Chondrocyte (in vitro differentiated cells): ENCODE results near the gene JARID2. TPM values are rescaled to one million over a fixed set of nuclear protein-coding genes. Genes with fewer than 3 reads are reported as not detected.

Source experiments
- DNase-seq: peaks from one replicate; pipeline ENCODE4 v3.0.0; 2021; ENCODE audit warnings: mixed read lengths, low spot score
- H3K27ac Mint-ChIP-seq: one replicate; pipeline ENCODE4 v1.8.0; 2021; ENCODE audit warnings: mild to moderate bottlenecking, moderate library complexity, mixed read lengths; ENCODE audit not compliant: unreplicated experiment
- H3K27me3 Mint-ChIP-seq: 2 replicates; pipeline ENCODE4 v1.8.0; 2021; ENCODE audit warnings: low read depth, mixed read lengths
- H3K36me3 Mint-ChIP-seq: 2 replicates; pipeline ENCODE4 v1.8.0; 2021; ENCODE audit warnings: low read depth, mixed read lengths
- H3K4me1 Mint-ChIP-seq: 2 replicates; pipeline ENCODE4 v1.8.0; 2021; ENCODE audit warnings: low read depth, mild to moderate bottlenecking, mixed read lengths
- H3K4me3 Mint-ChIP-seq: one replicate; pipeline ENCODE4 v1.8.0; 2021; ENCODE audit warnings: mild to moderate bottlenecking, moderate library complexity, mixed read lengths; ENCODE audit not compliant: unreplicated experiment
- H3K9me3 Mint-ChIP-seq: 2 replicates; pipeline ENCODE4 v1.8.0; 2021; ENCODE audit warnings: low read depth, mixed read lengths
- total RNA-seq: library from RNA; stranded (reverse); gene quantifications from 3 replicates; pipeline ENCODE4 v1.2.1, GENCODE V29; 2021
- TF ChIP-seq, protein P1 (sequence below): fragments of 200-600 bp; sonication (generic); IDR thresholded peaks from 2 replicates; pipeline ENCODE4 v1.5.0; 2021; ENCODE audit warnings: antibody characterized with exemption, mild to moderate bottlenecking, moderate library complexity

The JARID2 gene
- total RNA-seq, 1 donor from 2014 or later: 9.9 TPM

DNA sequence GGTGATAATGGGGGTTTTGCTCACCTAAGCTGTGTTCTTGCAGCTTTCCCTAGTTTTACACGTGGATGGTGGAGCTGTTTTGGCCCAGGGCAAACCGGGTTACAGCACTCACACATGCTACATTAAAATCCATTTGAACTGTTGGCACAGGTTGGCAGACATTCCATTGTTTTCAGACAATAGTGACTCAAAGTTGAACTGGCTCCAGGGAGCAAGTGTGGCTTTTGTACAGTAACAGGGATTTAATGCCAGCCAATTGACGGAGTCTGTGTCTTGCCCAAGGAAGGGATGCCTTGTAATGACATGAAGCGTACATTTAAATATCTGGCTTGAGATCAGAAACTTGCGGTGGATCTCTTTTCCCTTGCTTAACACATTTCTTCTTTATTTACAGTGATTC lies 233.9 kb downstream of the JARID2 start:
- Mint-ChIP-seq H3K4me1 (peaks cover 21% of the 10 kb centered on the region), H3K9me3 (no peaks in the 10 kb centered on the region), H3K4me3 (no peak overlapping the region), H3K27me3 (no peaks in the 10 kb centered on the region), H3K27ac (no peak overlapping the region), H3K36me3 (no peaks in the 10 kb centered on the region)
- TF ChIP-seq, protein P1, sequence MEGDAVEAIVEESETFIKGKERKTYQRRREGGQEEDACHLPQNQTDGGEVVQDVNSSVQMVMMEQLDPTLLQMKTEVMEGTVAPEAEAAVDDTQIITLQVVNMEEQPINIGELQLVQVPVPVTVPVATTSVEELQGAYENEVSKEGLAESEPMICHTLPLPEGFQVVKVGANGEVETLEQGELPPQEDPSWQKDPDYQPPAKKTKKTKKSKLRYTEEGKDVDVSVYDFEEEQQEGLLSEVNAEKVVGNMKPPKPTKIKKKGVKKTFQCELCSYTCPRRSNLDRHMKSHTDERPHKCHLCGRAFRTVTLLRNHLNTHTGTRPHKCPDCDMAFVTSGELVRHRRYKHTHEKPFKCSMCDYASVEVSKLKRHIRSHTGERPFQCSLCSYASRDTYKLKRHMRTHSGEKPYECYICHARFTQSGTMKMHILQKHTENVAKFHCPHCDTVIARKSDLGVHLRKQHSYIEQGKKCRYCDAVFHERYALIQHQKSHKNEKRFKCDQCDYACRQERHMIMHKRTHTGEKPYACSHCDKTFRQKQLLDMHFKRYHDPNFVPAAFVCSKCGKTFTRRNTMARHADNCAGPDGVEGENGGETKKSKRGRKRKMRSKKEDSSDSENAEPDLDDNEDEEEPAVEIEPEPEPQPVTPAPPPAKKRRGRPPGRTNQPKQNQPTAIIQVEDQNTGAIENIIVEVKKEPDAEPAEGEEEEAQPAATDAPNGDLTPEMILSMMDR: no peak
- DNase-seq: no peak

DNA sequence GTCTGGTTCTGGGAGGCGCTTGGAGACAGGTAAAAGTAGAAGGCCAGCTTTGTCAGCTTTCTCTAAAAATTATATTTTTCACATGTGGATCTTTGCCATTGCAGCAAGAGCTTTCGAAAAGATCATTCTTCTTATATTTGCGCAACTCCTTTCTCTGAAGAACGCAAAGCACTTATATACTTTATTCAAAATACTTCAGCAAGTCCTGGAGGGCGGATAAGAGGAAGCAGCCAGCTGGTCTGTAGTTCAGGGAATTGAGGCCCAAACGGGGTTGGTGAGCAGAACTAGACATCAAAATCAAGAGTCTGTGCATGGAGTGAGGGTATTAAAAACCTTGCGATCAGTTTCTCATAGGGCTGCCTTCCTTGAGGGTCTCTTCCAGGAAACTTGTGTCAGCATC lies 234.7 kb downstream of the JARID2 start:
- H3K27ac Mint-ChIP-seq: no peak overlapping the region
- no peaks in the 10 kb centered on the region for H3K36me3 Mint-ChIP-seq
- TF ChIP-seq, protein P1: no peak
- H3K27me3 Mint-ChIP-seq: no peaks in the 10 kb centered on the region
- no peak for DNase-seq
- no peaks in the 10 kb centered on the region for H3K9me3 Mint-ChIP-seq
- H3K4me3 Mint-ChIP-seq: no peak overlapping the region
- peaks cover 21% of the 10 kb centered on the region for H3K4me1 Mint-ChIP-seq

DNA sequence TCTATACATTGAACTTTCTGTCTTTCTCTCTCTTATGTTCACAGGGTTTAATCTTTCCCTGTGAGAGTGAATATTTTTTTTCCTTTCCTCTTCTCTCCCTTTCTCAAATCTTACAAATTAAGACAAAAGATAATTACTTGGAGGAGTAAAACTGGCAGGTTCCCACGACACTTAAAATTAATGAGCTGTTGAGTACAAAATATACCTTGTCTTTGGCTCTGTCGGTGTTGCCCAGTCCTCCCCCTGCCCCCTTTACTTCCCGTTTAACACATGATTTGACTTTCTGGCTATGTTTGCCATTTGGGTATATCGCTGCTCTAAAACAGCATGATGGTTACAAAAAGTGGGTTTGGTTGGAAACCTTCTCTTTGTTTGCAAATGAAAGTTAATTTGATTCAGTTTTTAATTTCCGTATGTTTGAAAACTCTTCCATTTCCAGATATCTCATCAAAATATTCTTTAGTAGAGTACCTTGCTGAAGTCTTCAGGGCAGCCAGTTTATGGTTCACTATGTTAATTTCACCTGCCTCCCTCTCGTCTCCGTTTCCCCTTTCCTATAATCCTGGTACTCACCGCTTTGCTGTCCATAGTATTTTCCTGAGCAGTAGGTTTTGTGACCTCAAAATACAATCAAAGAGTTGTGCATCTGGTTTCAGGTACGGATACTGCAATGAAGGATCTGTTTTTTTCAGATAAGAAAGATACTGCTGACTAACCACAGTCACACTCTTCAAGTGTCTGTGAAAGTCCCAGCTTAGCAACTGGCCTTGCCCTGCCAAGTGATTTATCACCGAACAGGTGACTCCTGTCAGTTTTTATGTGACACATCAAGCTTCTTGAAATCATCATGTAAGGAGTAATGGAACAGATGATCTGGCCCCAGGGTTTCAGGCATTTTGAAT lies 235.8 kb downstream of the JARID2 start:
- H3K27me3 Mint-ChIP-seq: no peaks in the 10 kb centered on the region
- no peak overlapping the region for H3K4me3 Mint-ChIP-seq
- TF ChIP-seq, protein P1: no peak
- H3K4me1 Mint-ChIP-seq: peaks cover 20% of the 10 kb centered on the region
- H3K36me3 Mint-ChIP-seq: no peaks in the 10 kb centered on the region
- H3K9me3 Mint-ChIP-seq: no peaks in the 10 kb centered on the region
- H3K27ac Mint-ChIP-seq: no peak overlapping the region
- DNase-seq: no peak

DNA sequence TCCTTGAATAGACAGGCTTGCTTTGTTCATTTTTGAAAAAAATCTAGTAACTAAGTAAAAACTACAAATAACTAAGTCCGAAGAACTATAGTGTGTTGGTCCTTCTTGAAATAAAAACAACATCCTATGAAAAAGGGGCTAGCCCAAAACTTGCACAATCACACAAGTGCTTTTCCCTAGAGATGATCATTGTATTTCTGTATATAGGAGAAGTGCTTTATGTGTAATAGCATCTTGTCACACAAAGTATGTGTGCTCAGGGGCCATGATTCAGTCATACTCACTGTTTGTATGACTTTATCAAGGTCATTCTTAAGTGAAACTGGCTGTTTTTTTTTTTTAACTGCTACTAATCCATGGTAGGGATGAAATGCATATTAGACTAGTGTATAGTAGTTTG lies 237.2 kb downstream of the JARID2 start:
- H3K36me3 Mint-ChIP-seq: peaks cover 5% of the 10 kb centered on the region
- H3K4me3 Mint-ChIP-seq: no peak overlapping the region
- no peak overlapping the region for H3K27ac Mint-ChIP-seq
- DNase-seq: no peak
- H3K4me1 Mint-ChIP-seq: peaks cover 7% of the 10 kb centered on the region
- H3K9me3 Mint-ChIP-seq: no peaks in the 10 kb centered on the region
- TF ChIP-seq, protein P1: no peak
- H3K27me3 Mint-ChIP-seq: no peaks in the 10 kb centered on the region

DNA sequence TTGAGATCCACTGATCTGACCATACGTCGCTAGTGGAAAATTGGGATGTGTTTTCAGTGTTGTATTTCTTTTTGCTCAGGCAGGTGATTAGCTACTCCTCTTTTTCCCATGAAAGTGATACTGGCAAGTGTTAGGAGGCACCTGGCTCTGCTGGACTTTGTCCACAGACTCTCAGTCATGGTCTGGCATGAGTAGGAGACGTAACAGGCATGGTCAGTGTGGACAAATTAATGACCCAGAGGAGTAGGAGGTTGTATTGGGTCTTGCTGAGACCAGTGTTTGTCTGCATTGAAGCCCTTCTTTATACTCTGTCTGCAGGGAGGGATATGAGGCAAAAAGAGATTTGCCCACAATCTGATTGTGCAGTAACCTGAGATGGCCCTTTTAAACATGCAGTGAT lies 238.3 kb downstream of the JARID2 start:
- peaks cover 7% of the 10 kb centered on the region for H3K4me1 Mint-ChIP-seq
- H3K27ac Mint-ChIP-seq: no peak overlapping the region
- no peaks in the 10 kb centered on the region for H3K27me3 Mint-ChIP-seq
- no peaks in the 10 kb centered on the region for H3K9me3 Mint-ChIP-seq
- H3K36me3 Mint-ChIP-seq: peaks cover 6% of the 10 kb centered on the region
- TF ChIP-seq, protein P1: no peak
- no peak for DNase-seq
- no peak overlapping the region for H3K4me3 Mint-ChIP-seq
